CD4-positive, alpha-beta T cell treated with Interleukin-17A for 1 hour (primary cell): ENCODE data around the gene FAM3D.
"Not testable (repeated sequence)": the region's sequence is repeated elsewhere in the genome, so short reads cannot be mapped to it uniquely, and the experiment has no call there.

ENCODE experiments used
- DNase-seq: peaks from one replicate; pipeline ENCODE4 v3.0.0-alpha.2; 2020

FAM3D gene

GRCh38 chr3:58683001-58683458 is 16.5 kb upstream of the FAM3D start:
- DNase-seq, result no peak

GRCh38 chr3:58681863-58682262 is 15.3 kb upstream of the FAM3D start:
- no peak for DNase-seq

GRCh38 chr3:58680879-58681525 is 14.4 kb upstream of the FAM3D start:
- no peak for DNase-seq

GRCh38 chr3:58679974-58680666 is 13.5 kb upstream of the FAM3D start:
- DNase-seq, result no peak

- DNase-seq, result no peak
Observed at GRCh38 chr3:58679446-58679845, 12.9 kb upstream of the FAM3D start.

GRCh38 chr3:58678177-58678970 is 11.8 kb upstream of the FAM3D start:
- not testable (repeated sequence) for DNase-seq

- DNase-seq, result no peak
Observed at GRCh38 chr3:58672880-58673279, 6.3 kb upstream of the FAM3D start.

GRCh38 chr3:58672451-58672850 is 5.9 kb upstream of the FAM3D start:
- no peak for DNase-seq

- no peak for DNase-seq
Observed at GRCh38 chr3:58670506-58671135, 4.0 kb upstream of the FAM3D start.

- no peak for DNase-seq
Observed at GRCh38 chr3:58668247-58668646, 1.7 kb upstream of the FAM3D start.

- no peak for DNase-seq
Observed at GRCh38 chr3:58667704-58668103, 1.1 kb upstream of the FAM3D start.

- DNase-seq, result no peak
Observed at GRCh38 chr3:58667229-58667628, 655 bp upstream of the FAM3D start.

GRCh38 chr3:58665405-58665804 is 1.2 kb downstream of the FAM3D start:
- no peak for DNase-seq

GRCh38 chr3:58664611-58665010 is 2.0 kb downstream of the FAM3D start:
- no peak for DNase-seq

- DNase-seq, result no peak
Observed at GRCh38 chr3:58661836-58662420, 4.6 kb downstream of the FAM3D start.

- no peak for DNase-seq
Observed at GRCh38 chr3:58660998-58661397, 5.6 kb downstream of the FAM3D start.

- DNase-seq, result no peak
Observed at GRCh38 chr3:58659051-58659675, 7.4 kb downstream of the FAM3D start.

- DNase-seq, result no peak
Observed at GRCh38 chr3:58658508-58658907, 8.1 kb downstream of the FAM3D start.

GRCh38 chr3:58657571-58658141 is 8.9 kb downstream of the FAM3D start:
- DNase-seq, result no peak

GRCh38 chr3:58657036-58657520 is 9.5 kb downstream of the FAM3D start:
- DNase-seq, result no peak

GRCh38 chr3:58656631-58657030 is 9.9 kb downstream of the FAM3D start:
- no peak for DNase-seq

- DNase-seq, result no peak
Observed at GRCh38 chr3:58654466-58654865, 12.1 kb downstream of the FAM3D start.
